ENCODE results near the gene TCHP. TPM values are rescaled to one million over a fixed set of nuclear protein-coding genes. Genes with fewer than 3 reads are reported as not detected.

The TCHP gene
- total RNA-seq, 1 donor from 2014 or later = 9.2 TPM

GRCh38 chr12:109892165-109892715 lies 7.8 kb upstream of the TCHP start:
- Histone ChIP-seq H3K4me3 (ENCODE audit: low read depth, low read length) (no peak overlapping the region), H3K27me3 (ENCODE audit: control insufficient read depth, insufficient read depth, low read length) (no peaks in the 10 kb centered on the region), H3K36me3 (ENCODE audit: control insufficient read depth, insufficient read depth, low read length) (no peaks in the 10 kb centered on the region)
- DNase-seq (ENCODE audit: low read depth) (no peak), FAIRE-seq (no peak)
- TF ChIP-seq CTCF (IDR thresholded peaks at IDR 0.05; ENCODE audit: insufficient read depth, low read length, severe bottlenecking) = no peak

DNA sequence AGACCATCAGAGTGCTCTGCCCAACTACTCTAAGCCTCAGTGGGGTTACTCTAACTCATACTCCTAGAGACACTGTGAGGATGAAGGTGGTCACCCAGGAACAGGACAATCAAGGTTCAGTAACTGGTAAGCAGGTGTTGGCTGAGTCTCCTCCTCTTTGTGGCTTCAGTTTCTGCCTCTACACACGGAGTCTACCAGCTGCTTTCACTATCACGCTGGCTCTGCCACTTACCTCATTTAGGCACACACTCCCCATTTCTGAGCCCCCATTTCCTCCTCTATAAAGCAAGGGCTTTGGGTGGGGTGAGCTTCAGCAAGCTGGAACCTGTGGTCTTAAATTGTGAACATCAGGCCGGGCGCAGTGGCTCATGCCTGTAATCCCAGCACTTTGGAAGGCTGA lies 7.3 kb upstream of the TCHP start:
- Histone ChIP-seq H3K27me3 (ENCODE audit: control insufficient read depth, insufficient read depth, low read length) (no peaks in the 10 kb centered on the region), H3K4me3 (ENCODE audit: low read depth, low read length) (no peak overlapping the region), H3K36me3 (ENCODE audit: control insufficient read depth, insufficient read depth, low read length) (no peaks in the 10 kb centered on the region)
- FAIRE-seq (no peak), DNase-seq (ENCODE audit: low read depth) (no peak)
- no peak for TF ChIP-seq CTCF (IDR thresholded peaks at IDR 0.05; ENCODE audit: insufficient read depth, low read length, severe bottlenecking)

DNA sequence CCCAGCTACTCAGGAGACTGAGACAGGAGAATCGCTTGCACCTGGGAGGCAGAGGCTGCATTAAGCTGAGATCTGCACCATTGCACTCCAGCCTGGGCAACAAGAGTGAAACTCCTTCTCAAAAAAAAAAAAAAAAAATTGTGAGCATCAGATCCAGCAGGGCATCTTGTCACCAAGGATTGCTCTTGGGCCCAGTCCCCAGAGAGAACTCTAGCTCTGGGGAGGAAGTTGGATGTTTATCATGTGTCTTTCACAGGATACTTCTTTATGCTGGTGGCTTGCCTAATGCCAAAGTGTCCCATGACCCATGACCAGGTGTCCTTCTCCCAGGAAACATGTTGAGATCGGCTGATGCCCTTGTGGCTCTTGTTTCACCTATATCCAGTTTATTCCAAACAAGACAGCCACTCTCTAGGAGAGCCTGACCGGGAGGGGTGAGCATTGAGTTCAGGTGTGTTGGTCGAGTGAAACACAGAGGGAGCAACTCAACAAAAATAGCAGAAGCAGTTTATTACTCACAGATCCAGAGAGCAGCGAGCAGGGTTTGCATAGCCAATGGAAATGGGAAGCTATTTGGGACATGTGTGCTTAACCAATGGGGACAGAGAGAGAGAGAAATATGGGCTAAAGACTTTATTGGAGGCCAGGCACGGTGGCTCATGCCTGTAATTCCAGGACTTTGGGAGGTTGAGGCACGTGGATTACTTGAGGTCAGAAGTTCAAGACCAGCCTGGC lies 6.6 kb upstream of the TCHP start:
- FAIRE-seq = no peak
- no peaks in the 10 kb centered on the region for H3K36me3 ChIP-seq (ENCODE audit: control insufficient read depth, insufficient read depth, low read length)

DNA sequence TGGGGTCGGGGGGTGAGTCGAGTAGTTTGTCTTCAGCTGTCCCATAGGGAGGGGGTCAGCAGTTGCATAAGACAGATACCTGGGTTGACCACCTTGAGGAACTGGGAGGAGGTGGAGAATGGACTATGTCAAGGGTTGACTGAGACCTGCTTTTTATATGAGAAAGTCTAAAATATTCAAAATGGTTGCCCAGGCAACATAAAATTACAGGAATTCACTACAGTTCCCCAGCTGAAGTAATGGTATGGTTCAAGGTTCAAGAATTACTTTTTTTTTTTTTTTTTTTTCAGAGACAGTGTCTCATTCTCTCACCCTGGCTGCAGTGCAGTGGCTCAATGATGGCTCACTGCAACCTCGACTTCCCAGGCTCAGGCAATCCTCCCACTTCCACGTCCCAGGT lies 5.1 kb upstream of the TCHP start:
- FAIRE-seq (no peak), DNase-seq (ENCODE audit: low read depth) (no peak)
- TF ChIP-seq CTCF (IDR thresholded peaks at IDR 0.05; ENCODE audit: insufficient read depth, low read length, severe bottlenecking) = no peak
- no peaks in the 10 kb centered on the region for H3K36me3 ChIP-seq (ENCODE audit: control insufficient read depth, insufficient read depth, low read length)
- H3K27me3 ChIP-seq (ENCODE audit: control insufficient read depth, insufficient read depth, low read length) = no peaks in the 10 kb centered on the region
- H3K4me3 ChIP-seq (ENCODE audit: low read depth, low read length) = no peak overlapping the region

More for the DNA sequence above, 6.6 kb upstream of the TCHP start:
- Histone ChIP-seq H3K27me3 (ENCODE audit: control insufficient read depth, insufficient read depth, low read length) (no peaks in the 10 kb centered on the region), H3K4me3 (ENCODE audit: low read depth, low read length) (no peak overlapping the region)
- TF ChIP-seq CTCF (IDR thresholded peaks at IDR 0.05; ENCODE audit: insufficient read depth, low read length, severe bottlenecking) = no peak
- no peak for DNase-seq (ENCODE audit: low read depth)

- DNase-seq (ENCODE audit: low read depth) (no peak), FAIRE-seq (no peak)
- H3K27me3 ChIP-seq (ENCODE audit: control insufficient read depth, insufficient read depth, low read length) = no peaks in the 10 kb centered on the region
- no peak for TF ChIP-seq CTCF (IDR thresholded peaks at IDR 0.05; ENCODE audit: insufficient read depth, low read length, severe bottlenecking)
- H3K4me3 ChIP-seq (ENCODE audit: low read depth, low read length) = no peak overlapping the region
- no peaks in the 10 kb centered on the region for H3K36me3 ChIP-seq (ENCODE audit: control insufficient read depth, insufficient read depth, low read length)
These were observed 3.9 kb upstream of the TCHP start for GRCh38 chr12:109896188-109896587.
